ENCODE measurements around the gene CELA2A. TPM values are rescaled to one million over a fixed set of nuclear protein-coding genes. Genes with fewer than 3 reads are reported as not detected.

Gene CELA2A
- total and polyA plus RNA-seq, 2 of the 13 experiments (the other 11 are each of a cell fraction or from before 2014, with no cell fraction given), result not detected

DNA sequence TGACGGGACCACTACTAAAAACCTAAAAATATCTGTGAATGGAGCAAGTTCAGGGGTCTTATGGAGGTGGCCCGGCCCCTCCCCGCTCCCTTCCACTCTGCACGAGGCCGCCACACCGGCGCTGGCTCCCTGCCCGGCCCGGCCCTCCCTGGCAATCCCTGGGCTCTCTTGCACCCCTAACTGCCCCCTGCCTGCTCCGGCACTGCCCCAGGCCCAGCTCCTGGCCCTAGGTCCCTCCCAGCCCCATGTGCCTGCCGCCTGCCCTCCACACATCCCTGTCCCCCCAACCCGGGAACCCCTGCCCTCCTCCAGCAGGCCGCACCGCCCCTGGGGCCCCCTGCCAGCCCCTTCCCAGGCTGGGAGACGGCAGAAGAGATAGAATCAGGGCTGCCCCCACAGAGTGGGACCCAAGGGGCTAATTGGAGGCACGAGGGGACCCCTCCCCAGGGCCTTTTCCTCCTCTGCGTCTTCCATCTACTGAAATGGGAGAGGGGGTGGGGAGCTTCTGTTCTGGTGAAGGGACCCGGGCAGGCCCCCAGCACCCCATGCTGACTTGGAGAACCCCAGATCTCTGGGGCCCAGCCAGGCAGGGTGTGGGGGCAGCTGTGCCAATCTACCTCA, 27.6 kb upstream of the CELA2A start (continued):
- TF ChIP-seq, protein P1, sequence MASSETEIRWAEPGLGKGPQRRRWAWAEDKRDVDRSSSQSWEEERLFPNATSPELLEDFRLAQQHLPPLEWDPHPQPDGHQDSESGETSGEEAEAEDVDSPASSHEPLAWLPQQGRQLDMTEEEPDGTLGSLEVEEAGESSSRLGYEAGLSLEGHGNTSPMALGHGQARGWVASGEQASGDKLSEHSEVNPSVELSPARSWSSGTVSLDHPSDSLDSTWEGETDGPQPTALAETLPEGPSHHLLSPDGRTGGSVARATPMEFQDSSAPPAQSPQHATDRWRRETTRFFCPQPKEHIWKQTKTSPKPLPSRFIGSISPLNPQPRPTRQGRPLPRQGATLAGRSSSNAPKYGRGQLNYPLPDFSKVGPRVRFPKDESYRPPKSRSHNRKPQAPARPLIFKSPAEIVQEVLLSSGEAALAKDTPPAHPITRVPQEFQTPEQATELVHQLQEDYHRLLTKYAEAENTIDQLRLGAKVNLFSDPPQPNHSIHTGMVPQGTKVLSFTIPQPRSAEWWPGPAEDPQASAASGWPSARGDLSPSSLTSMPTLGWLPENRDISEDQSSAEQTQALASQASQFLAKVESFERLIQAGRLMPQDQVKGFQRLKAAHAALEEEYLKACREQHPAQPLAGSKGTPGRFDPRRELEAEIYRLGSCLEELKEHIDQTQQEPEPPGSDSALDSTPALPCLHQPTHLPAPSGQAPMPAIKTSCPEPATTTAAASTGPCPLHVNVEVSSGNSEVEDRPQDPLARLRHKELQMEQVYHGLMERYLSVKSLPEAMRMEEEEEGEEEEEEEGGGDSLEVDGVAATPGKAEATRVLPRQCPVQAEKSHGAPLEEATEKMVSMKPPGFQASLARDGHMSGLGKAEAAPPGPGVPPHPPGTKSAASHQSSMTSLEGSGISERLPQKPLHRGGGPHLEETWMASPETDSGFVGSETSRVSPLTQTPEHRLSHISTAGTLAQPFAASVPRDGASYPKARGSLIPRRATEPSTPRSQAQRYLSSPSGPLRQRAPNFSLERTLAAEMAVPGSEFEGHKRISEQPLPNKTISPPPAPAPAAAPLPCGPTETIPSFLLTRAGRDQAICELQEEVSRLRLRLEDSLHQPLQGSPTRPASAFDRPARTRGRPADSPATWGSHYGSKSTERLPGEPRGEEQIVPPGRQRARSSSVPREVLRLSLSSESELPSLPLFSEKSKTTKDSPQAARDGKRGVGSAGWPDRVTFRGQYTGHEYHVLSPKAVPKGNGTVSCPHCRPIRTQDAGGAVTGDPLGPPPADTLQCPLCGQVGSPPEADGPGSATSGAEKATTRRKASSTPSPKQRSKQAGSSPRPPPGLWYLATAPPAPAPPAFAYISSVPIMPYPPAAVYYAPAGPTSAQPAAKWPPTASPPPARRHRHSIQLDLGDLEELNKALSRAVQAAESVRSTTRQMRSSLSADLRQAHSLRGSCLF (CRISPR knock-in tag; IDR thresholded peaks at IDR 0.05; ENCODE audit: borderline replicate concordance), result no peak
- TF ChIP-seq SALL2 (CRISPR knock-in tag; IDR thresholded peaks at IDR 0.05) (no peak), ZNF446 (CRISPR knock-in tag; IDR thresholded peaks at IDR 0.05) (no peak), MIER2 (CRISPR knock-in tag; IDR thresholded peaks at IDR 0.05) (no peak), MEIS1 (CRISPR knock-in tag; IDR thresholded peaks at IDR 0.05; ENCODE audit: borderline replicate concordance) (no peak), GPN1 (CRISPR knock-in tag; IDR thresholded peaks at IDR 0.05; ENCODE audit: borderline replicate concordance) (no peak), GATA4 (IDR thresholded peaks at IDR 0.05; ENCODE audit: borderline replicate concordance, low read depth) (no peak), ZNF749 (CRISPR knock-in tag; IDR thresholded peaks at IDR 0.05; ENCODE audit: borderline replicate concordance) (no peak), ZNF75D (CRISPR knock-in tag; IDR thresholded peaks at IDR 0.05; ENCODE audit: borderline replicate concordance) (no peak)
- TF ChIP-seq, protein P2, sequence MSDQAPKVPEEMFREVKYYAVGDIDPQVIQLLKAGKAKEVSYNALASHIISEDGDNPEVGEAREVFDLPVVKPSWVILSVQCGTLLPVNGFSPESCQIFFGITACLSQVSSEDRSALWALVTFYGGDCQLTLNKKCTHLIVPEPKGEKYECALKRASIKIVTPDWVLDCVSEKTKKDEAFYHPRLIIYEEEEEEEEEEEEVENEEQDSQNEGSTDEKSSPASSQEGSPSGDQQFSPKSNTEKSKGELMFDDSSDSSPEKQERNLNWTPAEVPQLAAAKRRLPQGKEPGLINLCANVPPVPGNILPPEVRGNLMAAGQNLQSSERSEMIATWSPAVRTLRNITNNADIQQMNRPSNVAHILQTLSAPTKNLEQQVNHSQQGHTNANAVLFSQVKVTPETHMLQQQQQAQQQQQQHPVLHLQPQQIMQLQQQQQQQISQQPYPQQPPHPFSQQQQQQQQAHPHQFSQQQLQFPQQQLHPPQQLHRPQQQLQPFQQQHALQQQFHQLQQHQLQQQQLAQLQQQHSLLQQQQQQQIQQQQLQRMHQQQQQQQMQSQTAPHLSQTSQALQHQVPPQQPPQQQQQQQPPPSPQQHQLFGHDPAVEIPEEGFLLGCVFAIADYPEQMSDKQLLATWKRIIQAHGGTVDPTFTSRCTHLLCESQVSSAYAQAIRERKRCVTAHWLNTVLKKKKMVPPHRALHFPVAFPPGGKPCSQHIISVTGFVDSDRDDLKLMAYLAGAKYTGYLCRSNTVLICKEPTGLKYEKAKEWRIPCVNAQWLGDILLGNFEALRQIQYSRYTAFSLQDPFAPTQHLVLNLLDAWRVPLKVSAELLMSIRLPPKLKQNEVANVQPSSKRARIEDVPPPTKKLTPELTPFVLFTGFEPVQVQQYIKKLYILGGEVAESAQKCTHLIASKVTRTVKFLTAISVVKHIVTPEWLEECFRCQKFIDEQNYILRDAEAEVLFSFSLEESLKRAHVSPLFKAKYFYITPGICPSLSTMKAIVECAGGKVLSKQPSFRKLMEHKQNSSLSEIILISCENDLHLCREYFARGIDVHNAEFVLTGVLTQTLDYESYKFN (CRISPR knock-in tag; conservative IDR thresholded peaks at IDR 0.05), result no peak
- TF ChIP-seq, protein P3, sequence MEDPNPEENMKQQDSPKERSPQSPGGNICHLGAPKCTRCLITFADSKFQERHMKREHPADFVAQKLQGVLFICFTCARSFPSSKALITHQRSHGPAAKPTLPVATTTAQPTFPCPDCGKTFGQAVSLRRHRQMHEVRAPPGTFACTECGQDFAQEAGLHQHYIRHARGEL (CRISPR knock-in tag; IDR thresholded peaks at IDR 0.05), result no peak

All from HepG2 (cell line).